ENCODE results near the gene PABPN1.
"Not testable (repeated sequence)": the region's sequence is repeated elsewhere in the genome, so short reads cannot be mapped to it uniquely, and the experiment has no call there.

The PABPN1 gene

GRCh38 chr14:23301288-23301968 is 19.8 kb upstream of the PABPN1 start:
- DNase-seq: peak; percentile 95

GRCh38 chr14:23301969-23302289 is 19.3 kb upstream of the PABPN1 start:
- DNase-seq: no peak

GRCh38 chr14:23302290-23303225 is 18.7 kb upstream of the PABPN1 start, which contains the start of gene PPP1R3E:
Gene PPP1R3E, minus strand, starts transcription at chr14:23302859. Its CDS starts 283 bp downstream, at chr14:23302576.
- DNase-seq: peak; percentile 81

GRCh38 chr14:23306412-23307145 is 14.7 kb upstream of the PABPN1 start, which contains the start of gene BCL2L2:
Gene BCL2L2, plus strand, starts transcription at chr14:23306833. Its CDS starts 935 bp downstream, at chr14:23307768.
- DNase-seq: no peak

GRCh38 chr14:23307146-23307530 is 14.1 kb upstream of the PABPN1 start:
- DNase-seq: no peak

- no peak for DNase-seq
These were observed 13.3 kb upstream of the PABPN1 start for GRCh38 chr14:23307687-23308644.

GRCh38 chr14:23308721-23309445 is 12.4 kb upstream of the PABPN1 start:
- DNase-seq: no peak

GRCh38 chr14:23310546-23310945 is 10.7 kb upstream of the PABPN1 start:
- DNase-seq: no peak

GRCh38 chr14:23316300-23316699 is 5.0 kb upstream of the PABPN1 start:
- no peak for DNase-seq

GRCh38 chr14:23319746-23320583 is 1.3 kb upstream of the PABPN1 start:
- DNase-seq: no peak

- peak; percentile 33 for DNase-seq
These were observed 603 bp downstream of the PABPN1 start for GRCh38 chr14:23321572-23322547.

GRCh38 chr14:23322568-23323517 is 1.6 kb downstream of the PABPN1 start:
- DNase-seq: no peak

GRCh38 chr14:23323838-23324454 is 2.7 kb downstream of the PABPN1 start:
- DNase-seq: no peak

- no peak for DNase-seq
These were observed 3.2 kb downstream of the PABPN1 start for GRCh38 chr14:23324455-23324846.

GRCh38 chr14:23324993-23325392 is 3.7 kb downstream of the PABPN1 start:
- no peak for DNase-seq

- DNase-seq: not testable (repeated sequence)
These were observed 4.5 kb downstream of the PABPN1 start for GRCh38 chr14:23325746-23326145.
